IPS-20b (cell line): Measurements from ENCODE around the gene RNF213.

Experiments
- H3K27ac ChIP-seq: one replicate; pipeline ENCODE4 v1.5.1; 2013; ENCODE audit warnings: low read length
- H3K27me3 ChIP-seq: 2 replicates; pipeline ENCODE4 v1.6.1; 2013; ENCODE audit warnings: mild to moderate bottlenecking, low read length, inconsistent platforms; ENCODE audit not compliant: insufficient read depth
- H3K36me3 ChIP-seq: 2 replicates; pipeline ENCODE4 v1.6.1; 2013; ENCODE audit warnings: low read depth, mild to moderate bottlenecking, inconsistent platforms, low read length, moderate library complexity; ENCODE audit not compliant: insufficient read depth
- H3K4me1 ChIP-seq: 2 replicates; pipeline ENCODE4 v1.6.1; 2013; ENCODE audit warnings: mild to moderate bottlenecking, control low read depth, inconsistent platforms, low read length, moderate library complexity; ENCODE audit not compliant: insufficient read depth
- H3K4me3 ChIP-seq: 2 replicates; pipeline ENCODE4 v1.5.1; 2013; ENCODE audit warnings: mild to moderate bottlenecking, low read length, inconsistent platforms
- H3K9ac ChIP-seq: 2 replicates; pipeline ENCODE4 v1.6.1; 2013; ENCODE audit warnings: low read depth, mild to moderate bottlenecking, inconsistent platforms, low read length, moderate library complexity
- H3K9me3 ChIP-seq: 2 replicates; pipeline ENCODE4 v1.6.1; 2013; ENCODE audit warnings: mild to moderate bottlenecking, low read depth, low read length, inconsistent platforms; ENCODE audit not compliant: insufficient read depth

The RNF213 gene

GRCh38 chr17:80219013-80219762, 41.5 kb upstream of the RNF213 start:
- H3K36me3 ChIP-seq, result peaks cover 7% of the 10 kb centered on the region; the same call in 1 of the 2 replicates
- no peak overlapping the region for H3K27ac ChIP-seq
- H3K4me3 ChIP-seq, result peak overlapping the region; percentile 93

GRCh38 chr17:80219763-80220053, 40.9 kb upstream of the RNF213 start:
- H3K4me3 ChIP-seq, result peak overlapping the region; percentile 93
- H3K9me3 ChIP-seq, result no peaks in the 10 kb centered on the region
- peaks cover 7% of the 10 kb centered on the region; the same call in 1 of the 2 replicates for H3K36me3 ChIP-seq
- no peaks in the 10 kb centered on the region for H3K4me1 ChIP-seq
- peak overlapping the region; percentile 90 for H3K9ac ChIP-seq
- H3K27ac ChIP-seq, result no peak overlapping the region
- H3K27me3 ChIP-seq, result no peaks in the 10 kb centered on the region; the same call in 1 of the 2 replicates

More at GRCh38 chr17:80219013-80219762, 41.5 kb upstream of the RNF213 start:
- peak overlapping the region; percentile 90 for H3K9ac ChIP-seq
- no peaks in the 10 kb centered on the region for H3K4me1 ChIP-seq
- no peaks in the 10 kb centered on the region for H3K9me3 ChIP-seq
- no peaks in the 10 kb centered on the region; the same call in 1 of the 2 replicates for H3K27me3 ChIP-seq

- Histone ChIP-seq H3K27ac (no peak within 1 kb of the TSS), H3K9me3 (no peaks in the 10 kb centered on the region), H3K9ac (peak within 1 kb of the TSS; percentile 90), H3K27me3 (no peaks in the 10 kb centered on the region; the same call in 1 of the 2 replicates), H3K4me1 (peaks cover under 1% of the 10 kb centered on the region), H3K36me3 (peaks cover 7% of the 10 kb centered on the region; the same call in 1 of the 2 replicates), H3K4me3 (peak within 1 kb of the TSS; percentile 93)
These were observed 40.5 kb upstream of the RNF213 start, which contains the start of the genes SGSH and SLC26A11 for GRCh38 chr17:80220054-80220735. Gene SGSH, minus strand, starts transcription at chr17:80220333. Its CDS starts 20 bp downstream, at chr17:80220313. Gene SLC26A11, plus strand, starts transcription at chr17:80220427. Its CDS starts 1,134 bp downstream, at chr17:80221561.

GRCh38 chr17:80220736-80221215, 39.9 kb upstream of the RNF213 start:
- H3K36me3 ChIP-seq, result peaks cover 7% of the 10 kb centered on the region; the same call in 1 of the 2 replicates
- peak overlapping the region; percentile 93 for H3K4me3 ChIP-seq
- peaks cover 7% of the 10 kb centered on the region for H3K4me1 ChIP-seq
- peak overlapping the region; percentile 59; the same call in 1 of the 2 replicates for H3K9ac ChIP-seq
- no peaks in the 10 kb centered on the region for H3K9me3 ChIP-seq
- no peak overlapping the region for H3K27ac ChIP-seq
- no peaks in the 10 kb centered on the region; the same call in 1 of the 2 replicates for H3K27me3 ChIP-seq

GRCh38 chr17:80221351-80222105, 39.1 kb upstream of the RNF213 start:
- Histone ChIP-seq H3K9ac (peak overlapping the region; percentile 59; the same call in 1 of the 2 replicates), H3K27me3 (no peaks in the 10 kb centered on the region; the same call in 1 of the 2 replicates), H3K36me3 (peaks cover 7% of the 10 kb centered on the region; the same call in 1 of the 2 replicates), H3K4me3 (peak overlapping the region; percentile 93; the same call in 1 of the 2 replicates), H3K4me1 (peaks cover 7% of the 10 kb centered on the region), H3K27ac (no peak overlapping the region), H3K9me3 (no peaks in the 10 kb centered on the region)

- Histone ChIP-seq H3K4me1 (peaks cover 7% of the 10 kb centered on the region), H3K36me3 (peaks cover 4% of the 10 kb centered on the region; the same call in 1 of the 2 replicates), H3K27me3 (no peaks in the 10 kb centered on the region; the same call in 1 of the 2 replicates), H3K9ac (no peak overlapping the region), H3K9me3 (no peaks in the 10 kb centered on the region), H3K27ac (no peak overlapping the region), H3K4me3 (no peak overlapping the region)
These were observed 38.1 kb upstream of the RNF213 start for GRCh38 chr17:80222376-80223141.

- Histone ChIP-seq H3K4me3 (no peak overlapping the region), H3K27ac (no peak overlapping the region), H3K36me3 (no peaks in the 10 kb centered on the region), H3K9me3 (no peaks in the 10 kb centered on the region), H3K27me3 (no peaks in the 10 kb centered on the region; the same call in 1 of the 2 replicates), H3K4me1 (peaks cover 7% of the 10 kb centered on the region), H3K9ac (no peak overlapping the region)
These were observed 37.4 kb upstream of the RNF213 start for GRCh38 chr17:80223142-80223815.

GRCh38 chr17:80223838-80224497, 36.7 kb upstream of the RNF213 start:
- Histone ChIP-seq H3K4me3 (no peak overlapping the region), H3K27ac (no peak overlapping the region), H3K9ac (no peak overlapping the region), H3K9me3 (no peaks in the 10 kb centered on the region), H3K27me3 (no peaks in the 10 kb centered on the region; the same call in 1 of the 2 replicates), H3K4me1 (peaks cover 7% of the 10 kb centered on the region), H3K36me3 (0 out of 2 replicates have a peak, but pooled peaks cover 2% of the 10 kb centered on the region)

- Histone ChIP-seq H3K27me3 (no peaks in the 10 kb centered on the region; the same call in 1 of the 2 replicates), H3K9ac (no peak overlapping the region), H3K9me3 (no peaks in the 10 kb centered on the region), H3K4me3 (no peak overlapping the region), H3K27ac (no peak overlapping the region), H3K36me3 (0 out of 2 replicates have a peak, but pooled peaks cover 3% of the 10 kb centered on the region), H3K4me1 (peaks cover 7% of the 10 kb centered on the region)
These were observed 36.0 kb upstream of the RNF213 start for GRCh38 chr17:80224683-80225082.

GRCh38 chr17:80225230-80225629, 35.4 kb upstream of the RNF213 start:
- Histone ChIP-seq H3K27ac (no peak overlapping the region), H3K9ac (no peak overlapping the region), H3K4me3 (no peak overlapping the region), H3K9me3 (no peaks in the 10 kb centered on the region), H3K36me3 (0 out of 2 replicates have a peak, but pooled peaks cover 3% of the 10 kb centered on the region), H3K4me1 (peaks cover 7% of the 10 kb centered on the region), H3K27me3 (no peaks in the 10 kb centered on the region; the same call in 1 of the 2 replicates)
